Liver (tissue), 9 donors: ENCODE data around the gene MGST3. TPM values are rescaled to one million over a fixed set of nuclear protein-coding genes. Genes with fewer than 3 reads are reported as not detected.
"Not testable (repeated sequence)": the region's sequence is repeated elsewhere in the genome, so short reads cannot be mapped to it uniquely, and the experiment has no call there.

ENCODE experiments used
- DNase-seq: peaks from one replicate; pipeline ENCODE4 v3.0.0-alpha.2; 2017; ENCODE audit warnings: low spot score
- H3K27ac ChIP-seq, 2 donors: one replicate each; pipeline ENCODE4 v1.7.0; 2013; ENCODE audit warnings: inconsistent platforms in 2 of 2, low read length in 2 of 2, control low read depth in 1 of 2, low read depth in 1 of 2, mild to moderate bottlenecking in 1 of 2
- H3K27me3 ChIP-seq, 4 donors: one replicate each; pipeline versions ENCODE4 v1.6.1 to v1.7.0; 2013; ENCODE audit warnings: low read length in 3 of 4, inconsistent platforms in 1 of 4, mild to moderate bottlenecking in 1 of 4, moderate library complexity in 1 of 4; ENCODE audit not compliant: control insufficient read depth in 4 of 4, insufficient read depth in 4 of 4
- H3K36me3 ChIP-seq, 4 donors: one replicate each; pipeline versions ENCODE4 v1.6.1 to v1.7.0; 2013; ENCODE audit warnings: low read length in 3 of 4, mild to moderate bottlenecking in 3 of 4, low read depth in 1 of 4, moderate library complexity in 1 of 4; ENCODE audit not compliant: control insufficient read depth in 4 of 4, insufficient read depth in 3 of 4
- H3K4me1 ChIP-seq, 4 donors: one replicate each; pipeline versions ENCODE4 v1.6.1 to v1.7.0; 2013; ENCODE audit warnings: low read length in 3 of 4, mild to moderate bottlenecking in 3 of 4, moderate library complexity in 1 of 4; ENCODE audit not compliant: control insufficient read depth in 4 of 4, insufficient read depth in 4 of 4
- H3K4me3 ChIP-seq, 3 donors: one replicate each; pipeline versions ENCODE4 v1.6.1 to v1.7.0; 2013; ENCODE audit warnings: low read length in 3 of 3, control low read depth in 1 of 3, low read depth in 1 of 3, mild to moderate bottlenecking in 1 of 3
- H3K9ac ChIP-seq, 2 donors: one replicate each; pipeline ENCODE4 v1.7.0; 2013; ENCODE audit warnings: low read length in 2 of 2, mild to moderate bottlenecking in 2 of 2, moderate library complexity in 2 of 2, control low read depth in 1 of 2, low read depth in 1 of 2
- H3K9me3 ChIP-seq, 4 donors: one replicate each; pipeline versions ENCODE4 v1.6.1 to v1.7.0; 2013; ENCODE audit warnings: low read length in 3 of 4; ENCODE audit not compliant: control insufficient read depth in 4 of 4
- ATF3 ChIP-seq: IDR thresholded peaks from 2 replicates; pipeline ENCODE4 v1.6.1; 2016; ENCODE audit warnings: antibody characterized with exemption
- CTCF ChIP-seq: fragments of 150-350 bp; IDR thresholded peaks from 2 replicates; pipeline ENCODE4 v1.5.1; 2017; ENCODE audit warnings: improper control_type of control experiment, low read depth, low read length; ENCODE audit not compliant: missing input control
- EGR1 ChIP-seq, 2 donors: IDR thresholded peaks; 2 replicates each; pipeline ENCODE4 v1.6.1; 2016 to 2018; ENCODE audit warnings: antibody characterized with exemption in 2 of 2, low read depth in 2 of 2
- FOXA2 ChIP-seq: IDR thresholded peaks from 2 replicates; pipeline ENCODE4 v1.6.1; 2016; ENCODE audit warnings: antibody characterized with exemption
- GABPA ChIP-seq, 2 donors: IDR thresholded peaks in 1 of 2; conservative IDR thresholded peaks in 1 of 2; 2 replicates each; pipeline ENCODE4 v1.6.1; 2016; ENCODE audit warnings: antibody characterized with exemption in 2 of 2, mild to moderate bottlenecking in 1 of 2, moderate library complexity in 1 of 2
- HNF4A ChIP-seq, 2 donors: conservative IDR thresholded peaks; 2 replicates each; pipeline ENCODE4 v1.6.1; 2016; ENCODE audit warnings: antibody characterized with exemption in 2 of 2, mild to moderate bottlenecking in 2 of 2
- HNF4G ChIP-seq: IDR thresholded peaks from 2 replicates; pipeline ENCODE4 v1.6.1; 2016; ENCODE audit warnings: antibody characterized with exemption
- JUND ChIP-seq, 2 donors: IDR thresholded peaks; 2 replicates each; pipeline ENCODE4 v1.6.1; 2016; ENCODE audit warnings: antibody characterized with exemption in 2 of 2
- MAX ChIP-seq: IDR thresholded peaks from 2 replicates; pipeline ENCODE4 v1.6.1; 2016; ENCODE audit warnings: antibody characterized with exemption
- NR2F2 ChIP-seq: IDR thresholded peaks from 2 replicates; pipeline ENCODE4 v1.6.1; 2016; ENCODE audit warnings: antibody characterized with exemption
- RAD21 ChIP-seq, 2 donors: IDR thresholded peaks; 2 replicates each; pipeline ENCODE4 v1.6.1; 2016; ENCODE audit warnings: antibody characterized with exemption in 2 of 2, mild to moderate bottlenecking in 2 of 2
- SP1 ChIP-seq: IDR thresholded peaks from 2 replicates; pipeline ENCODE4 v1.6.1; 2018; ENCODE audit warnings: antibody characterized with exemption, mild to moderate bottlenecking
- TAF1 ChIP-seq: conservative IDR thresholded peaks from 2 replicates; pipeline ENCODE4 v1.6.1; 2016; ENCODE audit warnings: antibody characterized with exemption, mild to moderate bottlenecking
- YY1 ChIP-seq: IDR thresholded peaks from 2 replicates; pipeline ENCODE4 v1.6.1; 2016; ENCODE audit warnings: antibody characterized with exemption, mild to moderate bottlenecking
- ZBTB33 ChIP-seq: IDR thresholded peaks from 2 replicates; pipeline ENCODE4 v1.6.1; 2016; ENCODE audit warnings: antibody characterized with exemption
- WGBS: extraction: QIAGEN DNeasy Blood & Tissue Kit; methylation state at CpG from one replicate; pipeline ENCODE4 v1.1.7; 2013; 5-methylcytosine and 5-hydroxymethylcytosine counted together
- polyA plus RNA-seq, 2 donors: library from polyadenylated mRNA; stranded (reverse) in 1 of 2; unstranded in 1 of 2; fragments of 200-250 nt in 1 of 2; fragments of >200 nt in 1 of 2; fragmentation: Nextera tagmentation in 1 of 2; extraction: Ambion mirVana in 1 of 2; gene quantifications; one replicate each; pipeline versions ENCODE4 v1.2.1 to v1.2.3, GENCODE V29; 2013 to 2015
- total RNA-seq, 2 donors: library from RNA; depleted of rRNA; stranded (reverse); fragments of >200 nt; gene quantifications; one replicate each; pipeline ENCODE4 v1.2.3, GENCODE V29; 2014
- donor health status: healthy.
- donor health status: healthy.
- donor health status: healthy.
- donor health status: healthy.
- donor health status: healthy.

The MGST3 gene
- total and polyA plus RNA-seq, 4 donors, result 68.7 to 307 (median 181) TPM

GRCh38 chr1:165648919-165649572, 18.0 kb downstream of the MGST3 start:
- H3K36me3 ChIP-seq, result peaks cover 1 to 14% (median 6%) of the 10 kb centered on the region in 4 donors
- TF ChIP-seq NR2F2 (no peak), ATF3 (no peak), HNF4A (conservative IDR thresholded peaks at IDR 0.05) (no peak), GABPA (IDR thresholded peaks at IDR 0.05 in 1 of 2, conservative IDR thresholded peaks at IDR 0.05 in 1 of 2) (no peak), JUND (IDR thresholded peaks at IDR 0.05) (no peak), ZBTB33 (no peak), YY1 (no peak), RAD21 (IDR thresholded peaks at IDR 0.05) (no peak), HNF4G (no peak), MAX (no peak), FOXA2 (no peak), SP1 (no peak), CTCF (no peak), TAF1 (no peak)
- H3K27me3 ChIP-seq, result no peaks in the 10 kb centered on the region
- H3K9ac ChIP-seq, result no peak overlapping the region
- no peaks in the 10 kb centered on the region for H3K9me3 ChIP-seq
- H3K27ac ChIP-seq, result no peak overlapping the region
- H3K4me1 ChIP-seq, result peaks cover 7 to 12% (median 10%) of the 10 kb centered on the region in 4 donors
- WGBS, result 90% methylated on average over 7 of the region's 7 CpGs
- DNase-seq, result no peak
- H3K4me3 ChIP-seq, result no peak overlapping the region

GRCh38 chr1:165650981-165651625, 20.1 kb downstream of the MGST3 start:
- 94% methylated on average over 9 of the region's 9 CpGs for WGBS
- H3K36me3 ChIP-seq, result peaks cover 4 to 22% (median 11%) of the 10 kb centered on the region in 4 donors
- no peak overlapping the region for H3K9ac ChIP-seq
- peaks cover 0 to 3% (median 1%) of the 10 kb centered on the region in 4 donors for H3K4me1 ChIP-seq
- no peaks in the 10 kb centered on the region for H3K27me3 ChIP-seq
- no peak overlapping the region for H3K27ac ChIP-seq
- H3K9me3 ChIP-seq, result no peaks in the 10 kb centered on the region
- H3K4me3 ChIP-seq, result no peak overlapping the region
- no peak for DNase-seq
- TF ChIP-seq YY1 (no peak), EGR1 (IDR thresholded peaks at IDR 0.05; ENCODE audit: low read depth in 2 of 2) (no peak), SP1 (no peak), FOXA2 (no peak)

- peaks cover 11 to 52% (median 34%) of the 10 kb centered on the region in 4 donors for H3K36me3 ChIP-seq
These were observed 27.9 kb downstream of the MGST3 start for GRCh38 chr1:165658766-165659580.

More at GRCh38 chr1:165658766-165659580, 27.9 kb downstream of the MGST3 start:
- H3K4me3 ChIP-seq, H3K27ac ChIP-seq, H3K4me1 ChIP-seq, H3K27me3 ChIP-seq, H3K9me3 ChIP-seq, DNase-seq, H3K9ac ChIP-seq: not testable (repeated sequence)
- 97% methylated on average over 9 of the region's 9 CpGs for WGBS
